CD4-positive, alpha-beta T cell treated with Interferon alpha-2 for 1 hour (primary cell): ENCODE data around the gene FPR2.

ENCODE experiments used
- DNase-seq, 2 donors: peaks; one replicate each; pipeline ENCODE4 v3.0.0-alpha.2; 2020 to 2022

Gene FPR2

GRCh38 chr19:51807925-51808324 is 46.9 kb downstream of the FPR2 start:
- no peak for DNase-seq

GRCh38 chr19:51808333-51808986 is 47.5 kb downstream of the FPR2 start:
- DNase-seq: no peak

DNA sequence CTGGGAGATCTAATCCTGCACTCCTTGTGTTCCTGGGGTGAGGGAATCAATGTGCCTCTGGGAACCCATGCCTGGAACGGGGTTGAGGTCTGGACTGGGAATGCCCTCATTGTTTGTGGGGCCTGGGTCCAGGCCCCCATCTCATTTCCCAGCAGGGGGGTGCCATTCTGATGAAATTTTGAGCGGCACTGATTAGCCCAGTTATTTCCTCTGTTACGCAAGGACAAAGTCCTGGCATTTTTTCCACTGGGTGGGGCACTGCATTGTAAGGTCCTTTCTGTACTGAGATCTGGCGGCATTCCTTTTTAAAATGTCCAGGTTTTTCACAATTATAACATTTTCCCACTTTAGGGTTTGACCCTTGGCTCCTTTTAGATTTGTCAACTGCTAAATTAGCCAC is 48.8 kb downstream of the FPR2 start:
- no peak for DNase-seq

DNA sequence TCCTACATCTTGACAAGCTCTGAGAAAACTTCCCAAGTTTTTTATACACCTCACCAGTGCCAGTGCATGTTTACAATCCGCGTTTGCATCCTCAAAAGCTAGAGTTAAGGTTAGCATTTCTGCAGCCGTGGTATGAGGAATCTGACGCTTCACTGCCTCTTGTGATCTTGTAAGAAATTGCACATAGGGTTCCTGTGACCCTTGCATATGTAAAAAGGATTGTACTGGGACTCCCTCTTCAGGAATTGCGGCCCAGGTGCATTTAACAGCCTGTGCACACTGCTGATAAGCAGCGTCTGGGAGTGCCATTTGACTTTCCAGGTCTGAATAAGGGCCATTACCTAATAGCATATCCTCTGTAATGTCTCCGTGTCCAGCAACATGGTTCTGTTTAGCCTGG is 49.2 kb downstream of the FPR2 start:
- DNase-seq: no peak

- DNase-seq: peak in 1 of 2 donors; percentile 68
Observed at GRCh38 chr19:51811344-51811743, 50.4 kb downstream of the FPR2 start.

- no peak for DNase-seq
Observed at GRCh38 chr19:51815043-51815442, 54.1 kb downstream of the FPR2 start.

- no peak for DNase-seq
Observed at GRCh38 chr19:51816711-51817110, 55.7 kb downstream of the FPR2 start.

- DNase-seq: no peak
Observed at GRCh38 chr19:51820011-51820410, 59.0 kb downstream of the FPR2 start.
